NCI-H446 treated with DMSO at 0.1 percent for 48 hours (cell line): ENCODE results near the gene UBE2D3.

ENCODE experiments used
- DNase-seq: peaks from one replicate; lab custom pipeline; 2025; lab: John Stamatoyannopoulos, UW

UBE2D3 gene

GRCh38 chr4:102754044-102754443, 73.3 kb downstream of the UBE2D3 start:
- DNase-seq: no peak

GRCh38 chr4:102751941-102752340, 75.4 kb downstream of the UBE2D3 start:
- DNase-seq: no peak
